Heart left ventricle (tissue), 13 donors: ENCODE results near the gene KRT85.

Experiments used
- POLR2A ChIP-seq, 2 donors: fragments of 450-650 bp; IDR thresholded peaks; one replicate each; pipeline ENCODE4 v1.6.1; 2017; ENCODE audit warnings: antibody characterized with exemption in 2 of 2, mild to moderate bottlenecking in 2 of 2, moderate library complexity in 2 of 2
- TF ChIP-seq, protein P1 (sequence below), 12 donors: fragments of 200-600 bp; sonication (generic) in 4 of 12; IDR thresholded peaks; one replicate each; pipeline versions ENCODE4 v1.5.0 to v1.8.0; 2018 to 2022; ENCODE audit warnings: antibody characterized with exemption in 12 of 12, mild to moderate bottlenecking in 5 of 12
- donor health status: ischemic (EF 13 %, LVEDD 7.1; RV severe dilation, severe dysfunction).
- donor health status: DM: no; HTN: yes; CAD: no.
- donor health status: DM: no; HTN: no; CAD: no.
- donor health status: ischemic (EF 25% LVEDD 6.9; RV normal size, moderate dysfunction).
- donor health status: ischemic (EF 25% LVEDD 5.7; RV mildly dilated, moderate dysfunction).
- donor health status: ischemic (EF 35%, LVEDD 5.7; RV mildly dilated, moderate dysfunction).
- donor health status: nonischemic (EF 11% LVEDD 7.7; RV severe dilation, severe dysfunction).
- donor health status: DM: yes; HTN: yes; CAD: no.
- donor health status: PGD.
- donor health status: ischemic (EF 29% LVEDD 5.4; RV normal size, mild dysfunction).
- donor health status: nonischemic (EF 23%, LVEDD 6.1; RV moderate dilation, normal function).

DNA sequence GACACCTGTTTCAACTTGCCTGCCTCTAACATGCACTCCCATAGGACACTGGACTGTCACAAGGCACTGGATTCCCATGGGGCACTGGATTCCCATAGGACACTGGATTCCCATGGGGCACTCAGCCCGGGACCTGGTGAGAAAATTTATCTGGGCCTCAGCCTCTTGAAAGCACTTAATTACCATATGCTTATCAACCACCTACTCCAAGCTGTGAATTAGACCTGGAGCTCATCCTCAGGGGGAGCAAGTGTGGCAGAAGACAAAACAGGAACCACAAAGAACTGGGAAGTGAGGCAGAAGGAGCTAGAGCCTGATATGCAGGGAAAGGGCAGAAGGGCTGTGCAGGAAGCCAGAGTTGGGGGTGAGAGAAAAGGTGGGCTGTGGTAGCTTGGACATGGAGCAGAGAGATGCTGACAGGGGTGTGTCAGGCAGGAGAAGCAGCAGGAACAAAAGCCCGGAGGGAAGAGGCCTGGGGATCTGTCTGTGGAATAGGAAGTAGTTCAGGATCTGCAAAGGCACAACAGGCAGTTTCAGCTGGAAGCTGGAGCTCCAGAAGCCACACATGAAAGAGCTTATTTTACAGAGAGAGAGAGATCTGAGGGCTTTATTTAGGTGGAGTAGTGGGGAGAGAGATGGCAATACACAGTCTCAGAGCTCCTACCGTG is 35.7 kb upstream of the KRT85 start:
- TF ChIP-seq, protein P1, sequence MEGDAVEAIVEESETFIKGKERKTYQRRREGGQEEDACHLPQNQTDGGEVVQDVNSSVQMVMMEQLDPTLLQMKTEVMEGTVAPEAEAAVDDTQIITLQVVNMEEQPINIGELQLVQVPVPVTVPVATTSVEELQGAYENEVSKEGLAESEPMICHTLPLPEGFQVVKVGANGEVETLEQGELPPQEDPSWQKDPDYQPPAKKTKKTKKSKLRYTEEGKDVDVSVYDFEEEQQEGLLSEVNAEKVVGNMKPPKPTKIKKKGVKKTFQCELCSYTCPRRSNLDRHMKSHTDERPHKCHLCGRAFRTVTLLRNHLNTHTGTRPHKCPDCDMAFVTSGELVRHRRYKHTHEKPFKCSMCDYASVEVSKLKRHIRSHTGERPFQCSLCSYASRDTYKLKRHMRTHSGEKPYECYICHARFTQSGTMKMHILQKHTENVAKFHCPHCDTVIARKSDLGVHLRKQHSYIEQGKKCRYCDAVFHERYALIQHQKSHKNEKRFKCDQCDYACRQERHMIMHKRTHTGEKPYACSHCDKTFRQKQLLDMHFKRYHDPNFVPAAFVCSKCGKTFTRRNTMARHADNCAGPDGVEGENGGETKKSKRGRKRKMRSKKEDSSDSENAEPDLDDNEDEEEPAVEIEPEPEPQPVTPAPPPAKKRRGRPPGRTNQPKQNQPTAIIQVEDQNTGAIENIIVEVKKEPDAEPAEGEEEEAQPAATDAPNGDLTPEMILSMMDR (IDR thresholded peaks at IDR 0.05), result no peak
- no peak for TF ChIP-seq POLR2A (IDR thresholded peaks at IDR 0.05)
